ENCODE data around the gene EML6. TPM values are rescaled to one million over a fixed set of nuclear protein-coding genes. Genes with fewer than 3 reads are reported as not detected.

EML6 gene
- total and polyA plus RNA-seq, 3 donors from 2014 or later = 7.6 to 17.3 (median 12.1) TPM

GRCh38 chr2:54773838-54774237 is 50.4 kb downstream of the EML6 start:
- H3K4me3 ChIP-seq = no peak overlapping the region
- H3K4me1 ChIP-seq = no peaks in the 10 kb centered on the region
- TF ChIP-seq POLR2A (IDR thresholded peaks at IDR 0.05) = no peak
- TF ChIP-seq, protein P1, sequence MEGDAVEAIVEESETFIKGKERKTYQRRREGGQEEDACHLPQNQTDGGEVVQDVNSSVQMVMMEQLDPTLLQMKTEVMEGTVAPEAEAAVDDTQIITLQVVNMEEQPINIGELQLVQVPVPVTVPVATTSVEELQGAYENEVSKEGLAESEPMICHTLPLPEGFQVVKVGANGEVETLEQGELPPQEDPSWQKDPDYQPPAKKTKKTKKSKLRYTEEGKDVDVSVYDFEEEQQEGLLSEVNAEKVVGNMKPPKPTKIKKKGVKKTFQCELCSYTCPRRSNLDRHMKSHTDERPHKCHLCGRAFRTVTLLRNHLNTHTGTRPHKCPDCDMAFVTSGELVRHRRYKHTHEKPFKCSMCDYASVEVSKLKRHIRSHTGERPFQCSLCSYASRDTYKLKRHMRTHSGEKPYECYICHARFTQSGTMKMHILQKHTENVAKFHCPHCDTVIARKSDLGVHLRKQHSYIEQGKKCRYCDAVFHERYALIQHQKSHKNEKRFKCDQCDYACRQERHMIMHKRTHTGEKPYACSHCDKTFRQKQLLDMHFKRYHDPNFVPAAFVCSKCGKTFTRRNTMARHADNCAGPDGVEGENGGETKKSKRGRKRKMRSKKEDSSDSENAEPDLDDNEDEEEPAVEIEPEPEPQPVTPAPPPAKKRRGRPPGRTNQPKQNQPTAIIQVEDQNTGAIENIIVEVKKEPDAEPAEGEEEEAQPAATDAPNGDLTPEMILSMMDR (IDR thresholded peaks at IDR 0.05) = no peak
- no peaks in the 10 kb centered on the region for H3K27me3 ChIP-seq
- H3K27ac ChIP-seq = no peak overlapping the region
- DNase-seq = no peak
- no peaks in the 10 kb centered on the region for H3K36me3 ChIP-seq (ENCODE audit: low read depth, missing control alignments)
- WGBS, 2 donors = 87 to 95% methylated on average over 2 of the region's 2 CpGs
- intact Hi-C loops (cut with DNase I; ENCODE audit: low total_unique reads) = no loop called here
- H3K9me3 ChIP-seq = no peaks in the 10 kb centered on the region

DNA sequence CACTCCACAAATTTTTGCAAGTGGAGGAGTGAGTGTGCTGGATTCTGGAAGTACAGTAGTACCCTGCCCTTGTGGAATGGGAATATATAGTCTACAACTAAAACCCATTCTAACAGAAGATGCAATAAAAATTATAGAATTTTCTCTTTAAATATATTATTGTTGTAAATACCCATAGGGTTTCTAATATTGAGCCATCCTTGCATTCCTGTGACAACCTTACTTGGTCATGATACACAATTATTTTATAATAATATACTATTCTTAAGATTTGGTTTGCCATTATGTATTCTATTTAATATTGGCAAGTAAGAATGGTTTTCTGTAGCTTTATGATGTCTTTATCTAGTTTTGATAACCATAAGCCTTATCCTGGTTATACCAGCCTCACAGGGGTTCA is 52.2 kb downstream of the EML6 start:
- DNase-seq = no peak
- Histone ChIP-seq H3K27me3 (no peaks in the 10 kb centered on the region), H3K4me1 (no peaks in the 10 kb centered on the region), H3K36me3 (ENCODE audit: low read depth, missing control alignments) (no peaks in the 10 kb centered on the region), H3K4me3 (no peak overlapping the region), H3K9me3 (no peaks in the 10 kb centered on the region), H3K27ac (no peak overlapping the region)
- TF ChIP-seq, protein P1 (IDR thresholded peaks at IDR 0.05) = no peak
- TF ChIP-seq POLR2A (IDR thresholded peaks at IDR 0.05) = no peak
- intact Hi-C loops (cut with DNase I; ENCODE audit: low total_unique reads) = no loop called here

- no peak for TF ChIP-seq POLR2A (IDR thresholded peaks at IDR 0.05)
- TF ChIP-seq, protein P1 (IDR thresholded peaks at IDR 0.05) = no peak
- Histone ChIP-seq H3K27ac (no peak overlapping the region), H3K36me3 (ENCODE audit: low read depth, missing control alignments) (no peaks in the 10 kb centered on the region), H3K4me3 (no peak overlapping the region), H3K9me3 (no peaks in the 10 kb centered on the region), H3K27me3 (no peaks in the 10 kb centered on the region), H3K4me1 (no peaks in the 10 kb centered on the region)
- DNase-seq = no peak
- intact Hi-C loops (cut with DNase I; ENCODE audit: low total_unique reads) = no loop called here
- 84 to 90% methylated on average over 2 of the region's 2 CpGs for WGBS, 2 donors
Observed at GRCh38 chr2:54776494-54776893, 53.0 kb downstream of the EML6 start.

GRCh38 chr2:54783349-54783748 is 59.9 kb downstream of the EML6 start:
- Histone ChIP-seq H3K27ac (no peak overlapping the region), H3K9me3 (no peaks in the 10 kb centered on the region), H3K4me3 (no peak overlapping the region), H3K36me3 (ENCODE audit: low read depth, missing control alignments) (no peaks in the 10 kb centered on the region), H3K4me1 (no peaks in the 10 kb centered on the region), H3K27me3 (no peaks in the 10 kb centered on the region)
- DNase-seq = no peak
- intact Hi-C loops (cut with DNase I; ENCODE audit: low total_unique reads) = no loop called here
- TF ChIP-seq, protein P1 (IDR thresholded peaks at IDR 0.05) = no peak
- no peak for TF ChIP-seq POLR2A (IDR thresholded peaks at IDR 0.05)
- 92 to 94% methylated on average over 3 of the region's 3 CpGs for WGBS, 2 donors

GRCh38 chr2:54787270-54787669 is 63.8 kb downstream of the EML6 start:
- TF ChIP-seq POLR2A (IDR thresholded peaks at IDR 0.05) = no peak
- TF ChIP-seq, protein P1 (IDR thresholded peaks at IDR 0.05) = no peak
- H3K36me3 ChIP-seq (ENCODE audit: low read depth, missing control alignments) = no peaks in the 10 kb centered on the region
- H3K4me1 ChIP-seq = no peaks in the 10 kb centered on the region
- no peaks in the 10 kb centered on the region for H3K9me3 ChIP-seq
- DNase-seq = no peak
- H3K27me3 ChIP-seq = no peaks in the 10 kb centered on the region
- no peak overlapping the region for H3K4me3 ChIP-seq
- no peak overlapping the region for H3K27ac ChIP-seq
- 90 to 94% methylated on average over 4 of the region's 4 CpGs for WGBS, 2 donors
- intact Hi-C loops (cut with DNase I; ENCODE audit: low total_unique reads) = no loop called here
